HUES48 (cell line): ENCODE results near the gene TJP3.

Source experiments
- H3K27ac ChIP-seq: one replicate; pipeline ENCODE4 v1.7.0; 2013; ENCODE audit warnings: low read depth, low read length, inconsistent platforms
- H3K27me3 ChIP-seq: 2 replicates; pipeline ENCODE4 v1.6.1; 2013; ENCODE audit warnings: mild to moderate bottlenecking, low read length; ENCODE audit not compliant: control insufficient read depth, insufficient read depth
- H3K36me3 ChIP-seq: 2 replicates; pipeline ENCODE4 v1.6.1; 2013; ENCODE audit warnings: low read length; ENCODE audit not compliant: control insufficient read depth, insufficient read depth
- H3K4me1 ChIP-seq: 2 replicates; pipeline ENCODE4 v1.6.1; 2013; ENCODE audit warnings: mild to moderate bottlenecking, low read length; ENCODE audit not compliant: control insufficient read depth, insufficient read depth
- H3K4me3 ChIP-seq: 2 replicates; pipeline ENCODE4 v1.5.1; 2013; ENCODE audit warnings: mild to moderate bottlenecking, low read depth, low read length
- H3K9ac ChIP-seq: 2 replicates; pipeline ENCODE4 v1.6.1; 2013; ENCODE audit warnings: mild to moderate bottlenecking, low read depth, low read length, moderate library complexity
- H3K9me3 ChIP-seq: 2 replicates; pipeline ENCODE4 v1.6.1; 2013; ENCODE audit warnings: low read length; ENCODE audit not compliant: control insufficient read depth, insufficient read depth

The TJP3 gene

GRCh38 chr19:3672993-3673392, 35.2 kb upstream of the TJP3 start:
- Histone ChIP-seq H3K27me3 (no peaks in the 10 kb centered on the region), H3K9ac (no peak overlapping the region), H3K4me1 (peaks cover 16% of the 10 kb centered on the region), H3K27ac (no peak overlapping the region), H3K9me3 (no peaks in the 10 kb centered on the region), H3K4me3 (no peak overlapping the region), H3K36me3 (no peaks in the 10 kb centered on the region)

- H3K4me1 ChIP-seq = peaks cover 16% of the 10 kb centered on the region
- no peaks in the 10 kb centered on the region for H3K9me3 ChIP-seq
- no peak overlapping the region for H3K4me3 ChIP-seq
- H3K36me3 ChIP-seq = no peaks in the 10 kb centered on the region
- H3K27me3 ChIP-seq = no peaks in the 10 kb centered on the region
- no peak overlapping the region for H3K9ac ChIP-seq
- H3K27ac ChIP-seq = no peak overlapping the region
Observed at GRCh38 chr19:3673506-3674439, 34.4 kb upstream of the TJP3 start.

GRCh38 chr19:3674784-3675543, 33.2 kb upstream of the TJP3 start:
- Histone ChIP-seq H3K4me3 (no peak overlapping the region), H3K27me3 (no peaks in the 10 kb centered on the region), H3K36me3 (no peaks in the 10 kb centered on the region; the same call in 1 of the 2 replicates), H3K9ac (no peak overlapping the region), H3K27ac (no peak overlapping the region), H3K9me3 (no peaks in the 10 kb centered on the region), H3K4me1 (peaks cover 16% of the 10 kb centered on the region)

GRCh38 chr19:3678188-3678587, 30.0 kb upstream of the TJP3 start:
- Histone ChIP-seq H3K27me3 (no peaks in the 10 kb centered on the region), H3K4me1 (peaks cover 18% of the 10 kb centered on the region), H3K27ac (no peak overlapping the region), H3K36me3 (no peaks in the 10 kb centered on the region; the same call in 1 of the 2 replicates), H3K9ac (no peak overlapping the region), H3K4me3 (no peak overlapping the region), H3K9me3 (no peaks in the 10 kb centered on the region)

GRCh38 chr19:3679138-3679537, 29.0 kb upstream of the TJP3 start:
- Histone ChIP-seq H3K9me3 (no peaks in the 10 kb centered on the region), H3K4me3 (no peak overlapping the region), H3K4me1 (peaks cover 25% of the 10 kb centered on the region), H3K27me3 (no peaks in the 10 kb centered on the region), H3K27ac (no peak overlapping the region), H3K9ac (no peak overlapping the region), H3K36me3 (no peaks in the 10 kb centered on the region; the same call in 1 of the 2 replicates)

GRCh38 chr19:3679581-3679980, 28.6 kb upstream of the TJP3 start:
- H3K4me3 ChIP-seq = no peak overlapping the region
- peaks cover 3% of the 10 kb centered on the region for H3K36me3 ChIP-seq
- H3K4me1 ChIP-seq = peaks cover 25% of the 10 kb centered on the region
- H3K27ac ChIP-seq = no peak overlapping the region
- H3K9me3 ChIP-seq = peaks cover 3% of the 10 kb centered on the region; the same call in 1 of the 2 replicates
- no peaks in the 10 kb centered on the region for H3K27me3 ChIP-seq
- H3K9ac ChIP-seq = no peak overlapping the region

- peaks cover 25% of the 10 kb centered on the region for H3K4me1 ChIP-seq
- no peak overlapping the region for H3K4me3 ChIP-seq
- H3K9ac ChIP-seq = no peak overlapping the region
- H3K27me3 ChIP-seq = no peaks in the 10 kb centered on the region
- no peak overlapping the region for H3K27ac ChIP-seq
- peaks cover 5% of the 10 kb centered on the region for H3K36me3 ChIP-seq
- H3K9me3 ChIP-seq = peaks cover 6% of the 10 kb centered on the region; the same call in 1 of the 2 replicates
Observed at GRCh38 chr19:3680939-3681338, 27.2 kb upstream of the TJP3 start.

- peaks cover 6% of the 10 kb centered on the region; the same call in 1 of the 2 replicates for H3K9me3 ChIP-seq
- H3K36me3 ChIP-seq = peaks cover 5% of the 10 kb centered on the region
- H3K4me1 ChIP-seq = peaks cover 25% of the 10 kb centered on the region
- H3K27ac ChIP-seq = no peak overlapping the region
- H3K4me3 ChIP-seq = no peak overlapping the region
- H3K9ac ChIP-seq = no peak overlapping the region
- no peaks in the 10 kb centered on the region for H3K27me3 ChIP-seq
Observed at GRCh38 chr19:3682286-3682685, 25.9 kb upstream of the TJP3 start.

GRCh38 chr19:3682741-3683404, 25.3 kb upstream of the TJP3 start:
- H3K27me3 ChIP-seq = no peaks in the 10 kb centered on the region
- no peak overlapping the region for H3K4me3 ChIP-seq
- H3K4me1 ChIP-seq = peaks cover 31% of the 10 kb centered on the region
- H3K9me3 ChIP-seq = peaks cover 6% of the 10 kb centered on the region; the same call in 1 of the 2 replicates
- peaks cover 5% of the 10 kb centered on the region for H3K36me3 ChIP-seq
- H3K27ac ChIP-seq = peak overlapping the region; percentile 92
- H3K9ac ChIP-seq = no peak overlapping the region

- Histone ChIP-seq H3K4me3 (no peak overlapping the region), H3K36me3 (peaks cover 5% of the 10 kb centered on the region), H3K9me3 (peaks cover 6% of the 10 kb centered on the region; the same call in 1 of the 2 replicates), H3K27me3 (no peaks in the 10 kb centered on the region), H3K4me1 (peaks cover 37% of the 10 kb centered on the region), H3K9ac (no peak overlapping the region), H3K27ac (peak overlapping the region; percentile 92)
Observed at GRCh38 chr19:3683405-3684053, 24.7 kb upstream of the TJP3 start.
